ENCODE results near the gene ASTN2.

The ASTN2 gene

GRCh38 chr9:116387934-116388698 lies 1026.7 kb downstream of the ASTN2 start:
- no peak for DNase-seq

- DNase-seq, result no peak
Observed at GRCh38 chr9:116383936-116384335, 1030.9 kb downstream of the ASTN2 start.

GRCh38 chr9:116383133-116383532 lies 1031.7 kb downstream of the ASTN2 start:
- no peak for DNase-seq

- no peak for DNase-seq
Observed at GRCh38 chr9:116382053-116382452, 1032.8 kb downstream of the ASTN2 start.

GRCh38 chr9:116381350-116381749 lies 1033.5 kb downstream of the ASTN2 start:
- DNase-seq, result no peak

- no peak for DNase-seq
Observed at GRCh38 chr9:116380496-116380995, 1034.3 kb downstream of the ASTN2 start.

GRCh38 chr9:116379821-116380220 lies 1035.0 kb downstream of the ASTN2 start:
- DNase-seq, result no peak

- DNase-seq, result no peak
Observed at GRCh38 chr9:116378873-116379272, 1036.0 kb downstream of the ASTN2 start.

- DNase-seq, result no peak
Observed at GRCh38 chr9:116377179-116377798, 1037.6 kb downstream of the ASTN2 start.
